Measurements from ENCODE around the gene ZSCAN30. TPM values are rescaled to one million over a fixed set of nuclear protein-coding genes. Genes with fewer than 3 reads are reported as not detected.

ZSCAN30 gene
- total and polyA plus RNA-seq, 10 of the 15 experiments (the other 5 are each of a cell fraction or from before 2014, with no cell fraction given) = 2.7 to 15.7 (median 11.2) TPM

- no peak for TF ChIP-seq CHD1 (IDR thresholded peaks at IDR 0.05; ENCODE audit: low read depth, low read length)
- TF ChIP-seq PRDM15 (CRISPR knock-in tag; IDR thresholded peaks at IDR 0.05) = no peak
- 0 out of 2 replicates have a peak, but pooled peaks have one; percentile 28 for TF ChIP-seq CBX5 (IDR thresholded peaks at IDR 0.05; ENCODE audit: low read depth)
- TF ChIP-seq KDM1A (IDR thresholded peaks at IDR 0.05; ENCODE audit: borderline replicate concordance) = no peak
- TF ChIP-seq NFXL1 (IDR thresholded peaks at IDR 0.05; ENCODE audit: borderline replicate concordance) = no peak
- TF ChIP-seq ZNF592 (IDR thresholded peaks at IDR 0.05) = no peak
- peak; percentile 80 for TF ChIP-seq CBFB (IDR thresholded peaks at IDR 0.05; ENCODE audit: low read depth)
- peak; percentile 47; the same call in 1 of the 3 replicates for TF ChIP-seq POU2F2 (IDR thresholded peaks at IDR 0.05; ENCODE audit: borderline replicate concordance, low read depth, low read length)
- TF ChIP-seq TCF3 (IDR thresholded peaks at IDR 0.05; ENCODE audit: borderline replicate concordance, insufficient read depth, low read depth, low read length) = peak; percentile 49; the same call in 1 of the 2 replicates
- no peak for TF ChIP-seq HDAC2 (IDR thresholded peaks at IDR 0.05)
- TF ChIP-seq POLR2AphosphoS2 (IDR thresholded peaks at IDR 0.05; ENCODE audit: low read depth, low read length) = 0 out of 2 replicates have a peak, but pooled peaks have one; percentile 57
- no peak for TF ChIP-seq STAT1 (conservative IDR thresholded peaks at IDR 0.05)
- TF ChIP-seq JUND (IDR thresholded peaks at IDR 0.05; ENCODE audit: low read depth, low read length) = no peak
- peak; percentile 93 for TF ChIP-seq NFYB (IDR thresholded peaks at IDR 0.05; ENCODE audit: insufficient read depth, low read depth, low read length)
- TF ChIP-seq SMAD5 (IDR thresholded peaks at IDR 0.05; ENCODE audit: low read depth) = peak; percentile 79; the same call in 1 of the 2 replicates
- peak; percentile 80 for TF ChIP-seq PML (IDR thresholded peaks at IDR 0.05; ENCODE audit: low read length)
- no peak for TF ChIP-seq ZZZ3 (IDR thresholded peaks at IDR 0.05; ENCODE audit: control insufficient read depth, insufficient read length, low read depth)
- TF ChIP-seq NKRF (conservative IDR thresholded peaks at IDR 0.05) = no peak
- no peak for TF ChIP-seq ZNF24 (IDR thresholded peaks at IDR 0.05)
- TF ChIP-seq MTA2 (IDR thresholded peaks at IDR 0.05; ENCODE audit: low read depth) = no peak
- TF ChIP-seq SMC3 (IDR thresholded peaks at IDR 0.05; ENCODE audit: borderline replicate concordance, low read length) = no peak
- no peak for TF ChIP-seq ESRRA (IDR thresholded peaks at IDR 0.05; ENCODE audit: low read length)
Observed at GRCh38 chr18:35240664-35241447, 49.2 kb downstream of the ZSCAN30 start, which contains the start of gene ZNF397 (continued).

All from GM12878 (cell line).